Mesendoderm (in vitro differentiated cells): Measurements from ENCODE around the gene ULBP2.
"Not testable (repeated sequence)": the region's sequence is repeated elsewhere in the genome, so short reads cannot be mapped to it uniquely, and the experiment has no call there.

ENCODE experiments used
- DNase-seq: peaks from one replicate; pipeline ENCODE4 v3.0.0; 2013
- H2AK5ac ChIP-seq: 2 replicates; pipeline ENCODE4 v1.6.1; 2013; ENCODE audit warnings: low read length, inconsistent platforms
- H2BK120ac ChIP-seq: 2 replicates; pipeline ENCODE4 v1.6.1; 2013; ENCODE audit warnings: low read depth, mild to moderate bottlenecking, low read length, moderate library complexity, mixed read lengths
- H2BK15ac ChIP-seq: replicated peaks from 2 replicates; pipeline ENCODE4 v1.6.1; 2013; ENCODE audit warnings: low read depth, mild to moderate bottlenecking, moderate library complexity
- H2BK5ac ChIP-seq: 2 replicates; pipeline ENCODE4 v1.6.1; 2013; ENCODE audit warnings: low read length, inconsistent platforms
- H3K18ac ChIP-seq: 2 replicates; pipeline ENCODE4 v1.6.1; 2013; ENCODE audit warnings: mild to moderate bottlenecking, low read length, mixed read lengths
- H3K23ac ChIP-seq: one replicate; pipeline ENCODE4 v1.6.1; 2013; ENCODE audit warnings: low read length
- H3K27ac ChIP-seq: 2 replicates; pipeline ENCODE4 v1.5.1; 2013; ENCODE audit warnings: low read depth, mild to moderate bottlenecking, inconsistent platforms, low read length, moderate library complexity
- H3K27me3 ChIP-seq: 2 replicates; pipeline ENCODE4 v1.6.1; 2013; ENCODE audit warnings: low read length, control low read depth, mild to moderate bottlenecking, inconsistent platforms; ENCODE audit not compliant: insufficient read depth, poor library complexity
- H3K36me3 ChIP-seq: 2 replicates; pipeline ENCODE4 v1.6.1; 2013; ENCODE audit warnings: low read length, inconsistent platforms; ENCODE audit not compliant: control insufficient read depth, insufficient read depth
- H3K4ac ChIP-seq: one replicate; pipeline ENCODE4 v1.6.1; 2013; ENCODE audit warnings: low read depth, mild to moderate bottlenecking, low read length, moderate library complexity
- H3K4me1 ChIP-seq: 2 replicates; pipeline ENCODE4 v1.6.1; 2013; ENCODE audit warnings: low read depth, low read length, inconsistent platforms; ENCODE audit not compliant: control insufficient read depth
- H3K4me2 ChIP-seq: 2 replicates; pipeline ENCODE4 v1.6.1; 2013; ENCODE audit warnings: low read length
- H3K4me3 ChIP-seq: 2 replicates; pipeline ENCODE4 v1.5.1; 2013; ENCODE audit warnings: mild to moderate bottlenecking, low read length
- H3K56ac ChIP-seq: one replicate; pipeline ENCODE4 v1.6.1; 2013; ENCODE audit warnings: low read length
- H3K79me1 ChIP-seq: 2 replicates; pipeline ENCODE4 v1.6.1; 2013; ENCODE audit warnings: low read length, inconsistent platforms
- H3K79me2 ChIP-seq: 2 replicates; pipeline ENCODE4 v1.6.1; 2013; ENCODE audit warnings: mild to moderate bottlenecking, low read length; ENCODE audit not compliant: control insufficient read depth, insufficient read depth
- H3K9ac ChIP-seq: 2 replicates; pipeline ENCODE4 v1.6.1; 2013; ENCODE audit warnings: low read length, inconsistent platforms
- H4K5ac ChIP-seq: one replicate; pipeline ENCODE4 v1.6.1; 2013; ENCODE audit warnings: low read length
- H4K8ac ChIP-seq: one replicate; pipeline ENCODE4 v1.6.1; 2013; ENCODE audit warnings: low read depth, mild to moderate bottlenecking, control low read depth, low read length, moderate library complexity
- WGBS: extraction: QIAGEN DNeasy Blood & Tissue Kit; methylation state at CpG from one replicate; pipeline ENCODE4 v1.1.7; 2013; ENCODE audit warnings: low lambda C conversion rate, missing lambda C conversion rate; ENCODE audit not compliant: insufficient coverage; ENCODE audit errors: extremely low coverage; 5-methylcytosine and 5-hydroxymethylcytosine counted together

The ULBP2 gene

GRCh38 chr6:149951096-149951495 is 9.3 kb downstream of the ULBP2 start:
- Histone ChIP-seq H3K79me2 (no peaks in the 10 kb centered on the region), H3K27me3 (peaks cover 8% of the 10 kb centered on the region), H3K4me2 (no peak overlapping the region), H3K56ac (no peak overlapping the region), H3K4me3 (no peak overlapping the region), H4K5ac (no peak overlapping the region), H4K8ac (no peak overlapping the region), H2BK120ac (no peak overlapping the region), H3K18ac (no peak overlapping the region), H2BK15ac (no peak overlapping the region), H3K79me1 (no peaks in the 10 kb centered on the region), H3K4me1 (no peaks in the 10 kb centered on the region), H2AK5ac (no peak overlapping the region), H3K9ac (no peak overlapping the region), H3K36me3 (no peaks in the 10 kb centered on the region), H3K4ac (no peak overlapping the region), H3K23ac (no peak overlapping the region), H2BK5ac (no peak overlapping the region), H3K27ac (no peak overlapping the region)
- no peak for DNase-seq
- no CpG with 5 or more reads among the region's 9 CpGs for WGBS

DNA sequence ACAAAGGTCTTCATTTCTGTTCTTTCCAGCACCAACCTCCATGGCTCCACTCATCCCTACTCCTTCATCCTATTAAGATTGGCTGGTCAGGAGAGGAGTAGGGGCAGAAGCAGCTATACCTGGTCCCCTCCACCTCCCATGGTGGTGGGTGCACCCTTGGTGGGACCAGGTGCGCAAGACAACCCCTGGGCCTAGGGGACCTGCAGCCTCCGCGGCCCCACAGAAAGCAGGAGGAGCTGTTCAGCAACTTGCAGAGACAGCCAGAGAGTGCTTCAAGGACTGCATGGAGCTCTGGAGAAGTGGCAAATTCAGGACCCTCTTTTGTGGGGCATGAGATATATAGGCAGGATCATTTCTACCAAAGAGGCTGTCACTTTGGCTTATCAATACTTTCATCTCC is 9.8 kb downstream of the ULBP2 start:
- H3K79me1 ChIP-seq, result no peaks in the 10 kb centered on the region
- H3K18ac ChIP-seq, result no peak overlapping the region
- H2BK5ac ChIP-seq, result no peak overlapping the region
- H2AK5ac ChIP-seq, result no peak overlapping the region
- H3K4me1 ChIP-seq, result no peaks in the 10 kb centered on the region
- H3K27me3 ChIP-seq, result peaks cover 8% of the 10 kb centered on the region
- H3K4me3 ChIP-seq, result no peak overlapping the region
- H3K9ac ChIP-seq, result no peak overlapping the region
- no peak overlapping the region for H3K4ac ChIP-seq
- WGBS, result no CpG with 5 or more reads among the region's 3 CpGs
- no peak overlapping the region for H3K23ac ChIP-seq
- no peak overlapping the region for H4K5ac ChIP-seq
- H3K27ac ChIP-seq, result no peak overlapping the region
- no peaks in the 10 kb centered on the region for H3K79me2 ChIP-seq
- no peak overlapping the region for H3K4me2 ChIP-seq
- no peaks in the 10 kb centered on the region for H3K36me3 ChIP-seq
- H3K56ac ChIP-seq, result no peak overlapping the region
- DNase-seq, result no peak
- H4K8ac ChIP-seq, result no peak overlapping the region
- H2BK15ac ChIP-seq, result no peak overlapping the region
- no peak overlapping the region for H2BK120ac ChIP-seq

DNA sequence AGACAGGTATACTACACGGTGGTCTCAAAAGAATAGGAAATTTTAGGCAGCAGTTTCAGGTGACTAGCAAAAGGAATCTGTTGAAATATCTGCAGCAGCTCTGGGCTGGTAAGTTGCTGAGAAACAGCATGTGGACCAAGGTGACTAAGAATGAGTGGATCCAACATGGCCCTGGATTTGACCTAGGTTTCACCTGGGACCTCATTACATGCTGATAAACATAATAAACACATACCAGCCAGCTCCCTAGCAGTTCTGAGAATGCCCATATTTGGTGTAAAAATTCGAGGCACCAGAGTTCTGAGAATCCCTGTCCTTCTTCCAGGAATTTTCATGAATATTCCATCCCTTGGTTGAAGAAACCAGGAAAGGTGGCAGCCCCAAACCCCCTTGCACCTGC is 11.6 kb downstream of the ULBP2 start:
- not testable (repeated sequence) for H3K56ac ChIP-seq, H3K36me3 ChIP-seq, DNase-seq, H2BK120ac ChIP-seq, H3K27ac ChIP-seq, H2AK5ac ChIP-seq, H3K4me3 ChIP-seq, H3K23ac ChIP-seq, H4K5ac ChIP-seq, H3K79me2 ChIP-seq, H4K8ac ChIP-seq, H2BK15ac ChIP-seq, H3K9ac ChIP-seq, H3K4me2 ChIP-seq, H3K79me1 ChIP-seq, H3K4me1 ChIP-seq, H3K4ac ChIP-seq, H2BK5ac ChIP-seq, H3K27me3 ChIP-seq, H3K18ac ChIP-seq
- WGBS, result no CpG with 5 or more reads among the region's 2 CpGs

DNA sequence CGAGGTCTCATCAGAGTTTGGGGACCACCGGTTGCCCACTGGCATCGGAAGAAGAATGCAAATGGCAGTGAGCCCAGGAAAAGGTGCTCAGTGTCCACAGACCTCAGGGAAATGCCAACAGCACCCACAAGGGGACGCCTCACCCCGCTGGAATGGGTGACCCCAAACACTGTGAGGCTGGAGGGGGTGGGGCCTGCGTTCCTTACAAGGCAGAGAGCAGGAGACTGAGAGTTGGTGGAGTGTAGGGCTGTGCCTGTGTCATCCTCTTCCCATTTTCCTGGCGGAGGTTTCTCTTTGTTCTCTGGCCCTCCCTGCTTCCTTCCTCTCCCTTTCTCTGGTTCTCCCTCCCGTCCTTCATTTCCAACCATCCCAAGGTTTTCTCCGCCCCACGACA is 12.1 kb downstream of the ULBP2 start:
- H3K23ac ChIP-seq, H2BK120ac ChIP-seq, H3K4me3 ChIP-seq, H3K79me1 ChIP-seq, H3K27me3 ChIP-seq, H3K79me2 ChIP-seq, H3K4me1 ChIP-seq, H2AK5ac ChIP-seq, H2BK15ac ChIP-seq, H4K5ac ChIP-seq, H3K9ac ChIP-seq, H3K4ac ChIP-seq, H4K8ac ChIP-seq, DNase-seq, H2BK5ac ChIP-seq, H3K18ac ChIP-seq, H3K56ac ChIP-seq, H3K27ac ChIP-seq, H3K36me3 ChIP-seq, H3K4me2 ChIP-seq: not testable (repeated sequence)
- no CpG with 5 or more reads among the region's 10 CpGs for WGBS

DNA sequence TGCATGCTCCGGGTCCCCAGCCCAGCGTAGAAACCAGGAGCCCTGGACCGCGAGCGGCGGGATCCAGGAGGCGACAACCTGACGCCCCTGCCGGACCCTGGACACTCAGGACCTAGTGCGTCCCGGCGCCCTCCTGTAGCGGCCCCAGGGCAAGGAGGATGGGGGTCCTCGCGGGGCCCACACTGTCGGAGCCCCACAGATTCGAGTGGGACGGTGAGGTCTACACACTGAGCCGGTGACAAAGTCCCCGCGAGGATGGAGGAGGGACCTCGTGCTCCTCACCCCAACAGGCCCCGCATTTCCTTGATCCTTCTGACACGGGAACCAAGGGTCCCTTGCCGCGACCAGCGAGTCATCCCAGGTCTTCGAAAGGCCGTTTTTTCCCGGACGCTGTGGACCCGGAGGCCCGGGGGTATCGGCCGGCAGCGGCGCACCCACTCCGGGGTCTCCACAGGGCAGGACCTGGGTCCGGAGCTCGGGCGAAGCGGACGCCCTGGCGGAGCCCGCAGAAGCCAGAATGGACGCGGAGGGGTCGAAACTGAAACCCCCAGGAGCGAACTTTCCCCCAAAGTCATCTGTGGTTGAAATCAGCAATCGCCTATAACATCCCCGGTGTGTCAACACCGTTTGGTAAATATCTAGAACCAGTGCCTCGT is 12.6 kb downstream of the ULBP2 start:
- not testable (repeated sequence) for H2BK15ac ChIP-seq, H3K36me3 ChIP-seq, H3K23ac ChIP-seq, H3K4me1 ChIP-seq, H3K4me3 ChIP-seq, H3K4me2 ChIP-seq, H2BK120ac ChIP-seq, H3K9ac ChIP-seq, H2AK5ac ChIP-seq, H2BK5ac ChIP-seq, H4K8ac ChIP-seq, H3K4ac ChIP-seq, H3K79me1 ChIP-seq, H3K18ac ChIP-seq, H3K56ac ChIP-seq, H4K5ac ChIP-seq, H3K27ac ChIP-seq, H3K79me2 ChIP-seq, DNase-seq
- WGBS, result no CpG with 5 or more reads among the region's 53 CpGs
- H3K27me3 ChIP-seq, result peaks cover 12% of the 10 kb centered on the region

GRCh38 chr6:149954984-149955653 is 13.3 kb downstream of the ULBP2 start:
- H3K23ac ChIP-seq, H2BK5ac ChIP-seq, H4K8ac ChIP-seq, H3K79me1 ChIP-seq, H3K4ac ChIP-seq, H3K27ac ChIP-seq, H3K18ac ChIP-seq, H2BK15ac ChIP-seq, H3K36me3 ChIP-seq, H3K9ac ChIP-seq, H4K5ac ChIP-seq, H3K56ac ChIP-seq, H3K4me2 ChIP-seq, DNase-seq, H2AK5ac ChIP-seq, H3K4me1 ChIP-seq, H3K4me3 ChIP-seq, H3K79me2 ChIP-seq, H2BK120ac ChIP-seq: not testable (repeated sequence)
- H3K27me3 ChIP-seq, result peaks cover 12% of the 10 kb centered on the region
- no CpG with 5 or more reads among the region's 21 CpGs for WGBS
